DOHH2 (cell line): Measurements from ENCODE around the gene UTS2B.

Experiments used
- H3F3A ChIP-seq: fragments of 200-600 bp; sonication (generic), shearing (Covaris generic); 2 replicates; pipeline ENCODE4 v1.6.0; 2016; ENCODE audit warnings: antibody characterized with exemption, mild to moderate bottlenecking; ENCODE audit not compliant: control insufficient read depth, insufficient read depth
- H3K27ac ChIP-seq: fragments of 200-600 bp; sonication (generic); 2 replicates; pipeline ENCODE4 v1.5.1; 2014; ENCODE audit warnings: low read depth, mild to moderate bottlenecking, low read length, moderate library complexity
- H3K27me3 ChIP-seq: fragments of 200-600 bp; sonication (generic); 2 replicates; pipeline ENCODE4 v1.6.1; 2014; ENCODE audit warnings: mild to moderate bottlenecking, low read length, mixed read lengths; ENCODE audit not compliant: control insufficient read depth
- H3K36me3 ChIP-seq: fragments of 200-600 bp; sonication (generic); 2 replicates; pipeline ENCODE4 v1.6.1; 2014; ENCODE audit warnings: mild to moderate bottlenecking, low read length, moderate library complexity, mixed read lengths; ENCODE audit not compliant: control insufficient read depth
- H3K4me1 ChIP-seq: fragments of 200-600 bp; sonication (generic); 2 replicates; pipeline ENCODE4 v1.6.1; 2014; ENCODE audit warnings: mild to moderate bottlenecking, low read length, mixed read lengths; ENCODE audit not compliant: control insufficient read depth
- H3K4me2 ChIP-seq: fragments of 200-600 bp; sonication (generic); 2 replicates; pipeline ENCODE4 v1.6.0; 2014; ENCODE audit warnings: mild to moderate bottlenecking, low read length, moderate library complexity
- H3K4me3 ChIP-seq: fragments of 200-600 bp; sonication (generic); 2 replicates; pipeline ENCODE4 v1.5.1; 2014; ENCODE audit warnings: mild to moderate bottlenecking, low read length, mixed read lengths
- H3K79me2 ChIP-seq: fragments of 200-600 bp; sonication (generic); 2 replicates; pipeline ENCODE4 v1.6.1; 2014; ENCODE audit warnings: mild to moderate bottlenecking, low read length, mixed read lengths; ENCODE audit not compliant: control insufficient read depth
- H3K9me2 ChIP-seq: fragments of 200-600 bp; sonication (generic); replicated peaks from 2 replicates; pipeline ENCODE4 v1.6.1; 2014; ENCODE audit warnings: mild to moderate bottlenecking, low read length, mixed read lengths; ENCODE audit not compliant: control insufficient read depth
- H3K9me3 ChIP-seq: fragments of 200-600 bp; sonication (generic); 2 replicates; pipeline ENCODE4 v1.6.1; 2014; ENCODE audit warnings: antibody characterized with exemption, low read length, mixed read lengths; ENCODE audit not compliant: control insufficient read depth, insufficient read depth
- H4K20me1 ChIP-seq: fragments of 200-600 bp; sonication (generic); 2 replicates; pipeline ENCODE4 v1.6.0; 2014; ENCODE audit warnings: low read depth, mild to moderate bottlenecking, antibody characterized with exemption, low read length, moderate library complexity; ENCODE audit not compliant: control insufficient read depth, insufficient read depth
- CTCF ChIP-seq: fragments of 200-600 bp; sonication (generic); IDR thresholded peaks from one replicate; pipeline ENCODE4 v1.5.1; 2014; ENCODE audit warnings: antibody characterized with exemption, mild to moderate bottlenecking, low read depth, low read length; ENCODE audit not compliant: poor library complexity, severe bottlenecking
- EZH2phosphoT487 ChIP-seq: fragments of 200-600 bp; sonication (generic); IDR thresholded peaks from 2 replicates; pipeline ENCODE4 v1.6.1; 2017; ENCODE audit warnings: borderline replicate concordance, mild to moderate bottlenecking, antibody characterized with exemption, low read length, moderate library complexity, mixed read lengths

The UTS2B gene

GRCh38 chr3:191358929-191359328 lies 28.6 kb upstream of the UTS2B start:
- Histone ChIP-seq H3K36me3 (peaks cover 41% of the 10 kb centered on the region), H3F3A (no peaks in the 10 kb centered on the region), H3K27me3 (no peaks in the 10 kb centered on the region), H3K27ac (no peak overlapping the region), H3K4me1 (no peaks in the 10 kb centered on the region), H3K4me3 (no peak overlapping the region), H4K20me1 (no peaks in the 10 kb centered on the region), H3K79me2 (peaks cover 19% of the 10 kb centered on the region), H3K9me3 (no peaks in the 10 kb centered on the region), H3K9me2 (no peaks in the 10 kb centered on the region), H3K4me2 (no peak overlapping the region)
- TF ChIP-seq CTCF (no peak), EZH2phosphoT487 (no peak)

GRCh38 chr3:191357909-191358308 lies 27.6 kb upstream of the UTS2B start:
- no peaks in the 10 kb centered on the region for H4K20me1 ChIP-seq
- H3K4me3 ChIP-seq: no peak overlapping the region
- H3K9me3 ChIP-seq: no peaks in the 10 kb centered on the region
- no peaks in the 10 kb centered on the region for H3K4me1 ChIP-seq
- TF ChIP-seq EZH2phosphoT487: no peak
- TF ChIP-seq CTCF: no peak
- H3K79me2 ChIP-seq: peaks cover 29% of the 10 kb centered on the region
- no peaks in the 10 kb centered on the region for H3K27me3 ChIP-seq
- H3K27ac ChIP-seq: no peak overlapping the region
- H3F3A ChIP-seq: no peaks in the 10 kb centered on the region
- H3K4me2 ChIP-seq: no peak overlapping the region
- H3K9me2 ChIP-seq: no peaks in the 10 kb centered on the region
- H3K36me3 ChIP-seq: peaks cover 34% of the 10 kb centered on the region

GRCh38 chr3:191356631-191357439 lies 26.5 kb upstream of the UTS2B start:
- Histone ChIP-seq H3K79me2 (peaks cover 39% of the 10 kb centered on the region), H3F3A (no peaks in the 10 kb centered on the region), H3K27ac (no peak overlapping the region), H3K36me3 (peaks cover 26% of the 10 kb centered on the region), H3K4me3 (no peak overlapping the region), H3K27me3 (no peaks in the 10 kb centered on the region), H3K4me1 (no peaks in the 10 kb centered on the region), H3K9me3 (no peaks in the 10 kb centered on the region), H4K20me1 (no peaks in the 10 kb centered on the region), H3K4me2 (no peak overlapping the region), H3K9me2 (no peaks in the 10 kb centered on the region)
- no peak for TF ChIP-seq CTCF
- no peak for TF ChIP-seq EZH2phosphoT487
